ENCODE data around the gene RASGEF1B. TPM values are rescaled to one million over a fixed set of nuclear protein-coding genes. Genes with fewer than 3 reads are reported as not detected.

Gene RASGEF1B
- total and polyA plus RNA-seq, 2 experiments from 2014 or later, result 2.8 to 5.2 TPM

GRCh38 chr4:81404741-81405140, 67.0 kb downstream of the RASGEF1B start:
- no peaks in the 10 kb centered on the region for H3K36me3 ChIP-seq (ENCODE audit: insufficient read depth)
- Mint-ChIP-seq H3K4me1 (peaks cover 4% of the 10 kb centered on the region), H3K36me3 (ENCODE audit: low read depth) (no peaks in the 10 kb centered on the region), H3K9me3 (no peaks in the 10 kb centered on the region; the same call in 2 of the 3 replicates), H3K4me3 (no peak overlapping the region), H3K27me3 (ENCODE audit: insufficient read depth, low read depth, poor library complexity) (no peaks in the 10 kb centered on the region), H3K27ac (no peak overlapping the region)
- peaks cover 3% of the 10 kb centered on the region; the same call in 1 of the 2 replicates for H3K9me2 ChIP-seq (ENCODE audit: insufficient read depth)
- DNase-seq (ENCODE audit: low spot score) (no peak), ATAC-seq (no peak)
- TF ChIP-seq ZNF114 (CRISPR knock-in tag; IDR thresholded peaks at IDR 0.05) (no peak), REST (IDR thresholded peaks at IDR 0.05; ENCODE audit: unreplicated experiment) (no peak), JUNB (IDR thresholded peaks at IDR 0.05; ENCODE audit: unreplicated experiment) (no peak), CTCF (conservative IDR thresholded peaks at IDR 0.05; ENCODE audit: low read depth in 2 of 2) (no peak), NANOG (IDR thresholded peaks at IDR 0.05; ENCODE audit: borderline replicate concordance) (no peak), STAT1 (IDR thresholded peaks at IDR 0.05; ENCODE audit: unreplicated experiment) (no peak), ZNF462 (CRISPR knock-in tag; IDR thresholded peaks at IDR 0.05) (no peak), CREB1 (CRISPR knock-in tag; IDR thresholded peaks at IDR 0.05; ENCODE audit: low read depth) (no peak), ZNF331 (CRISPR knock-in tag; IDR thresholded peaks at IDR 0.05; ENCODE audit: low read depth) (no peak)
- no peaks in the 10 kb centered on the region for H3K4me1 ChIP-seq (ENCODE audit: insufficient read depth)
- no peaks in the 10 kb centered on the region for H3K79me2 ChIP-seq (replicated peaks; ENCODE audit: insufficient read depth)
- no peak overlapping the region for H3K27ac ChIP-seq (ENCODE audit: low read depth)
- H3K4me2 ChIP-seq, result no peak overlapping the region
- H3K27me3 ChIP-seq (ENCODE audit: insufficient read depth), result no peaks in the 10 kb centered on the region
- no peaks in the 10 kb centered on the region for H3F3A ChIP-seq (replicated peaks; ENCODE audit: low read depth)
- H3K4me3 ChIP-seq, result no peak overlapping the region
- no peak overlapping the region for H2AFZ ChIP-seq
- H4K20me1 ChIP-seq (replicated peaks; ENCODE audit: insufficient read depth), result no peaks in the 10 kb centered on the region

Data from GM23338 (cell line).